Measurements from ENCODE around the gene TFF1.

TFF1 gene

GRCh38 chr21:42388740-42389448, 22.6 kb upstream of the TFF1 start:
- H3K18ac ChIP-seq (ENCODE audit: low read length): peak overlapping the region; percentile 57
- no peak overlapping the region for H3K27ac ChIP-seq (replicated peaks; ENCODE audit: low read length)
- no peaks in the 10 kb centered on the region for H3K36me3 ChIP-seq (replicated peaks in 1 of 2; ENCODE audit: control insufficient read depth in 2 of 2, insufficient read depth in 2 of 2, low read length in 2 of 2)
- no peak overlapping the region for H3K4ac ChIP-seq (ENCODE audit: low read length)
- no peaks in the 10 kb centered on the region for H3K79me1 ChIP-seq (ENCODE audit: low read depth, low read length)
- no peak overlapping the region for H2BK12ac ChIP-seq (ENCODE audit: low read length)
- peak overlapping the region; percentile 5 for H3K14ac ChIP-seq (ENCODE audit: low read length)
- H2BK5ac ChIP-seq (ENCODE audit: low read length): no peak overlapping the region
- no peak overlapping the region for H3K23ac ChIP-seq (ENCODE audit: low read depth, low read length, poor library complexity)
- H2BK120ac ChIP-seq (ENCODE audit: low read depth, low read length): no peak overlapping the region
- no peak overlapping the region for H3K4me3 ChIP-seq (ENCODE audit: low read length in 2 of 2)
- no peak for DNase-seq (ENCODE audit: low spot score)
- no peak overlapping the region for H3K9ac ChIP-seq (ENCODE audit: low read depth, low read length, poor library complexity)
- no peaks in the 10 kb centered on the region for H3K27me3 ChIP-seq (ENCODE audit: control insufficient read depth in 3 of 3, insufficient read depth in 3 of 3, low read depth in 1 of 3, low read length in 3 of 3)
- no peak overlapping the region for H4K8ac ChIP-seq (ENCODE audit: low read depth, low read length)
- WGBS, 2 donors (ENCODE audit: extremely low coverage in 2 of 2, insufficient read length in 2 of 2, insufficient replicate concordance in 1 of 2): no CpG with 5 or more reads among the region's 20 CpGs
- H2BK15ac ChIP-seq (ENCODE audit: low read length): no peak overlapping the region
- H3K4me1 ChIP-seq (ENCODE audit: control insufficient read depth in 2 of 2, insufficient read depth in 1 of 2, low read depth in 1 of 2, low read length in 2 of 2): peaks cover 0 to 12% of the 10 kb centered on the region in 2 donors
- H3K9me3 ChIP-seq (replicated peaks in 1 of 2; ENCODE audit: control insufficient read depth in 2 of 2, insufficient read depth in 1 of 2, low read depth in 1 of 2, low read length in 2 of 2): peaks cover 0 to 3% of the 10 kb centered on the region in 2 donors
- H3K4me2 ChIP-seq (ENCODE audit: insufficient read depth, low read length, poor library complexity, severe bottlenecking): peak overlapping the region; percentile 35
- no peak overlapping the region for H4K91ac ChIP-seq (ENCODE audit: low read depth, low read length, poor library complexity)
- no peak overlapping the region for H2AFZ ChIP-seq (ENCODE audit: low read length)
- H2AK5ac ChIP-seq (ENCODE audit: low read depth, low read length): peak overlapping the region; percentile 30

GRCh38 chr21:42387843-42388340, 21.6 kb upstream of the TFF1 start:
- Histone ChIP-seq H3K9ac (ENCODE audit: low read depth, low read length, poor library complexity) (no peak overlapping the region), H2AFZ (ENCODE audit: low read length) (no peak overlapping the region), H3K79me1 (ENCODE audit: low read depth, low read length) (no peaks in the 10 kb centered on the region), H3K4me1 (ENCODE audit: control insufficient read depth in 2 of 2, insufficient read depth in 1 of 2, low read depth in 1 of 2, low read length in 2 of 2) (peaks cover 0 to 12% of the 10 kb centered on the region in 2 donors), H3K27ac (replicated peaks; ENCODE audit: low read length) (no peak overlapping the region), H2AK5ac (ENCODE audit: low read depth, low read length) (peak overlapping the region; percentile 30), H3K9me3 (replicated peaks in 1 of 2; ENCODE audit: control insufficient read depth in 2 of 2, insufficient read depth in 1 of 2, low read depth in 1 of 2, low read length in 2 of 2) (peaks cover 0 to 3% of the 10 kb centered on the region in 2 donors), H2BK12ac (ENCODE audit: low read length) (no peak overlapping the region), H3K27me3 (ENCODE audit: control insufficient read depth in 3 of 3, insufficient read depth in 3 of 3, low read depth in 1 of 3, low read length in 3 of 3) (no peaks in the 10 kb centered on the region), H3K36me3 (replicated peaks in 1 of 2; ENCODE audit: control insufficient read depth in 2 of 2, insufficient read depth in 2 of 2, low read length in 2 of 2) (no peaks in the 10 kb centered on the region), H4K91ac (ENCODE audit: low read depth, low read length, poor library complexity) (no peak overlapping the region), H3K4me2 (ENCODE audit: insufficient read depth, low read length, poor library complexity, severe bottlenecking) (no peak overlapping the region), H2BK120ac (ENCODE audit: low read depth, low read length) (no peak overlapping the region), H2BK15ac (ENCODE audit: low read length) (no peak overlapping the region), H3K14ac (ENCODE audit: low read length) (peak overlapping the region; percentile 66), H3K18ac (ENCODE audit: low read length) (no peak overlapping the region), H4K8ac (ENCODE audit: low read depth, low read length) (no peak overlapping the region), H2BK5ac (ENCODE audit: low read length) (no peak overlapping the region), H3K4ac (ENCODE audit: low read length) (no peak overlapping the region), H3K23ac (ENCODE audit: low read depth, low read length, poor library complexity) (no peak overlapping the region), H3K4me3 (ENCODE audit: low read length in 2 of 2) (no peak overlapping the region)
- no CpG with 5 or more reads among the region's 6 CpGs for WGBS, 2 donors (ENCODE audit: extremely low coverage in 2 of 2, insufficient read length in 2 of 2, insufficient replicate concordance in 1 of 2)
- no peak for DNase-seq (ENCODE audit: low spot score)

GRCh38 chr21:42387164-42387563, 20.8 kb upstream of the TFF1 start:
- no peak overlapping the region for H4K8ac ChIP-seq (ENCODE audit: low read depth, low read length)
- no peak overlapping the region for H3K4me2 ChIP-seq (ENCODE audit: insufficient read depth, low read length, poor library complexity, severe bottlenecking)
- H3K27me3 ChIP-seq (ENCODE audit: control insufficient read depth in 3 of 3, insufficient read depth in 3 of 3, low read depth in 1 of 3, low read length in 3 of 3): no peaks in the 10 kb centered on the region
- no peak for DNase-seq (ENCODE audit: low spot score)
- no CpG with 5 or more reads among the region's 3 CpGs for WGBS, 2 donors (ENCODE audit: extremely low coverage in 2 of 2, insufficient read length in 2 of 2, insufficient replicate concordance in 1 of 2)
- H3K18ac ChIP-seq (ENCODE audit: low read length): no peak overlapping the region
- no peak overlapping the region for H2BK120ac ChIP-seq (ENCODE audit: low read depth, low read length)
- no peaks in the 10 kb centered on the region for H3K36me3 ChIP-seq (replicated peaks in 1 of 2; ENCODE audit: control insufficient read depth in 2 of 2, insufficient read depth in 2 of 2, low read length in 2 of 2)
- H3K27ac ChIP-seq (replicated peaks; ENCODE audit: low read length): no peak overlapping the region
- H2AFZ ChIP-seq (ENCODE audit: low read length): no peak overlapping the region
- H3K9ac ChIP-seq (ENCODE audit: low read depth, low read length, poor library complexity): no peak overlapping the region
- no peak overlapping the region for H3K23ac ChIP-seq (ENCODE audit: low read depth, low read length, poor library complexity)
- H3K4me1 ChIP-seq (ENCODE audit: control insufficient read depth in 2 of 2, insufficient read depth in 1 of 2, low read depth in 1 of 2, low read length in 2 of 2): peaks cover 0 to 12% of the 10 kb centered on the region in 2 donors
- no peak overlapping the region for H3K14ac ChIP-seq (ENCODE audit: low read length)
- H3K4ac ChIP-seq (ENCODE audit: low read length): no peak overlapping the region
- H2AK5ac ChIP-seq (ENCODE audit: low read depth, low read length): no peak overlapping the region
- no peak overlapping the region for H4K91ac ChIP-seq (ENCODE audit: low read depth, low read length, poor library complexity)
- peaks cover 0 to 3% of the 10 kb centered on the region in 2 donors for H3K9me3 ChIP-seq (replicated peaks in 1 of 2; ENCODE audit: control insufficient read depth in 2 of 2, insufficient read depth in 1 of 2, low read depth in 1 of 2, low read length in 2 of 2)
- no peak overlapping the region for H2BK15ac ChIP-seq (ENCODE audit: low read length)
- no peak overlapping the region for H3K4me3 ChIP-seq (ENCODE audit: low read length in 2 of 2)
- H3K79me1 ChIP-seq (ENCODE audit: low read depth, low read length): no peaks in the 10 kb centered on the region
- H2BK12ac ChIP-seq (ENCODE audit: low read length): no peak overlapping the region
- H2BK5ac ChIP-seq (ENCODE audit: low read length): no peak overlapping the region

- no peak overlapping the region for H2BK5ac ChIP-seq (ENCODE audit: low read length)
- no peak overlapping the region for H4K8ac ChIP-seq (ENCODE audit: low read depth, low read length)
- DNase-seq (ENCODE audit: low spot score): no peak
- H2BK15ac ChIP-seq (ENCODE audit: low read length): no peak overlapping the region
- H3K4me1 ChIP-seq (ENCODE audit: control insufficient read depth in 2 of 2, insufficient read depth in 1 of 2, low read depth in 1 of 2, low read length in 2 of 2): peaks cover 0 to 12% of the 10 kb centered on the region in 2 donors
- H2AK5ac ChIP-seq (ENCODE audit: low read depth, low read length): no peak overlapping the region
- no peak overlapping the region for H3K4ac ChIP-seq (ENCODE audit: low read length)
- no peaks in the 10 kb centered on the region for H3K27me3 ChIP-seq (ENCODE audit: control insufficient read depth in 3 of 3, insufficient read depth in 3 of 3, low read depth in 1 of 3, low read length in 3 of 3)
- H4K91ac ChIP-seq (ENCODE audit: low read depth, low read length, poor library complexity): no peak overlapping the region
- no peak overlapping the region for H3K4me2 ChIP-seq (ENCODE audit: insufficient read depth, low read length, poor library complexity, severe bottlenecking)
- H3K9me3 ChIP-seq (replicated peaks in 1 of 2; ENCODE audit: control insufficient read depth in 2 of 2, insufficient read depth in 1 of 2, low read depth in 1 of 2, low read length in 2 of 2): peaks cover 0 to 3% of the 10 kb centered on the region in 2 donors
- H3K79me1 ChIP-seq (ENCODE audit: low read depth, low read length): no peaks in the 10 kb centered on the region
- H3K18ac ChIP-seq (ENCODE audit: low read length): no peak overlapping the region
- no peak overlapping the region for H2AFZ ChIP-seq (ENCODE audit: low read length)
- H3K14ac ChIP-seq (ENCODE audit: low read length): no peak overlapping the region
- H2BK12ac ChIP-seq (ENCODE audit: low read length): no peak overlapping the region
- no peak overlapping the region for H3K27ac ChIP-seq (replicated peaks; ENCODE audit: low read length)
- no peaks in the 10 kb centered on the region for H3K36me3 ChIP-seq (replicated peaks in 1 of 2; ENCODE audit: control insufficient read depth in 2 of 2, insufficient read depth in 2 of 2, low read length in 2 of 2)
- no peak overlapping the region for H2BK120ac ChIP-seq (ENCODE audit: low read depth, low read length)
- H3K23ac ChIP-seq (ENCODE audit: low read depth, low read length, poor library complexity): no peak overlapping the region
- H3K9ac ChIP-seq (ENCODE audit: low read depth, low read length, poor library complexity): no peak overlapping the region
- WGBS, 2 donors (ENCODE audit: extremely low coverage in 2 of 2, insufficient read length in 2 of 2, insufficient replicate concordance in 1 of 2): no CpG with 5 or more reads among the region's 11 CpGs
- no peak overlapping the region for H3K4me3 ChIP-seq (ENCODE audit: low read length in 2 of 2)
Observed at GRCh38 chr21:42386034-42386591, 19.8 kb upstream of the TFF1 start.
